ENCODE data around the gene ABR. TPM values are rescaled to one million over a fixed set of nuclear protein-coding genes. Genes with fewer than 3 reads are reported as not detected.

Gene ABR
- total RNA-seq = 138 and 142 TPM in 2 replicates

DNA sequence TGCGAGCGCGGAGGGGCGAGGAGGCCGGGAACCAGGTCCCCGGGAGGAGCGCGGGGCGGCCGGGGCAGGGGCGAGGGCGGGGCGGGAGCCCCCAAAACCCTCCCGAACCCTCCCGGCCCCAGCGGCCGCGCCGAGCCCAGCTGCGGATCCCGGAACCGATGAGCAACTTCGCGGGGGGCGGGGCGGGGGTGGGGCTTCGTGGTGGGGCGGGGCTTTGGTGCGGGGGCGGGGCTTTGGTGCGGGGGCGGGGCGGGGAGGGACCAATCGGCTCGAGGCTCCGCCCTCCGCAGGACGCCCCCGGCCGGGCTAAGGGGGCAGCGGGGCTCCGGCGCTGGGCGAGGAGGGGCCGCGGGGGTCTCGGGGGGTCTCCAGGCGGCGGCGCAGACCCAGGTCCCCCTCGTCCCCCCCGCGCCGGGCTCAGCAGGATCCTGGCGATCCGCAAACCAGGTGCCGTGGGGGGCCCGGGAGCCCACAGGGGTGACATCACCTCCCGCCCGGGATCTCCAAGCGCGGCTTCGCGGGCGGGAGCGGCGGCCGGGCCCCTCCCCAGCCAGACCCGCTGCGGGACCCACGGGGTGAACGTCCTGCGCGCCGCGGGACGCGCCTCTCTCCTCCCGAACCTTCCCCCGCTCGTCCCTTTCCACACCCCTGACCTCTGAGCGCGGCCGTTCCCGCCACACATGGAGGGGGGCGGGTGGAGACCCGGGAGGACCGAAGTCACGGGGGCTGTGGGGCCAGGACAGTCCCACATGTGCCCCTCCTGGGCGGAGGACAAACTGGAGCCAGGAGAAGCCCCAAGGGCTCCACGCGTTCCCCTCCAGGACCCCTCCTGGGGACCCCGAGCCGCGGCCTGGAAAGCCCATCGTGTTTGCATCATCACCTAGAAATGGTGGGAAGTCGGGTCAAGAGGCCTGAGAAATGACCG, at the start of gene ABR:
ABR (minus strand) TSS at position 164 of the 925 bp plus-strand sequence. CDS start 254 bp downstream, outside the sequence.
- intact Hi-C loops (cut with micrococcal nuclease) = no loop called here

DNA sequence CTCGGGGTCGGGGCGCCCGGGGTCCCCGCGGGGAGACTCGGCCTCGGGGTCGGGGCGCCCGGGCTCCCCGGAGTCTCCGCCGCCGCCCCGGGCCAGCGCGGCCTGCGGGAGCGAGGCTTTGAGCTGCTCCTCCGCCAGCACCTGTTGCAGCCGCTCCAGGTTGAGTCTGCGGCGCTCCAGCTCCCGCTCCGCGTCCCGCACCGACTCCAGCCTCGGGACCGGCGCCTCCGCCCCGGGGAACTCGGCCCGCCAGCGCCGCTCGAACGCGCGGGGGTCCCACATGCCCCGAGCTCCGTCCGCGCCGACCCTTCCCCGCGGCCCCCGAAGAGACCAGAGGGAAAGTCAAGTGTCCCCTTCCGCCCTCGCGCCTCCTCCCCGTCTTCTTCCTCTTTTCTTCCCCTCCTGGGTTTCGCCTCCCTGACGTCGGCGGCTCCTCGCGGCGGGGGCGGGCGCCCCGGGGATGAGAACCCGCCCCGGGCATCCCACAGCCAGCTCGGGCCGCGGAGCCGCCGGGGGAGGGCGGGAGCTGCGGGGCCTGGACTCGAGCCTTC, 49.6 kb upstream of the ABR start:
- intact Hi-C loops (cut with micrococcal nuclease) = no loop called here

DNA sequence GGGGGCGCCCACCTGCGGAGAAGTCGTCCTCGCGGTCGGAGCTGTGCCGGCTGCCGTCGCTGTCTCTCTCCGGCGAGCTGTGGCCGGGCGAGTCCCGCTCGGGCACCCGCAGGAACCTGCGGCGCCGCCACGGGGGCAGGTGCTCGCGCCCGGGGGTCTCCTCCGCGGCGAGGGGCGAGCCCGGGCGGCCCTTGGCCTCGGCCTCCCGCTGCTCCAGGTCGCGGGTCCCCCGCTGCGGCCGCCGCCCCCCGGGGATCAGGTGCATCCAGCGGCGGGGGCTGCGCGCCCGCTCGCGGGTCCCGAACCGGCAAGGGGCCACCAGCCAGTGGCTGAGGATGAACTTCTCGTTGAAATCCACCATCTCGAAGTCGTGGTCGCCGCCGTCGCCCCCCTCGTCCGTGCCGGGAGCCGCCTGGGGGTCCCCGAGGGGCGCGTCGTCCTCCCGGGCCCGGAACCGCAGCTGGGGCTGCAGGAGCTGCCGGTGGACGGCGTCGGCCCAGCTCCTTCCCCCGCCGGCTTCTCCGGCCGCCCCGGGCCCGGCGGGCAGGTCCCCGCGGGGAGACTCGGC, 49.1 kb upstream of the ABR start:
- intact Hi-C loops (cut with micrococcal nuclease) = no loop called here

DNA sequence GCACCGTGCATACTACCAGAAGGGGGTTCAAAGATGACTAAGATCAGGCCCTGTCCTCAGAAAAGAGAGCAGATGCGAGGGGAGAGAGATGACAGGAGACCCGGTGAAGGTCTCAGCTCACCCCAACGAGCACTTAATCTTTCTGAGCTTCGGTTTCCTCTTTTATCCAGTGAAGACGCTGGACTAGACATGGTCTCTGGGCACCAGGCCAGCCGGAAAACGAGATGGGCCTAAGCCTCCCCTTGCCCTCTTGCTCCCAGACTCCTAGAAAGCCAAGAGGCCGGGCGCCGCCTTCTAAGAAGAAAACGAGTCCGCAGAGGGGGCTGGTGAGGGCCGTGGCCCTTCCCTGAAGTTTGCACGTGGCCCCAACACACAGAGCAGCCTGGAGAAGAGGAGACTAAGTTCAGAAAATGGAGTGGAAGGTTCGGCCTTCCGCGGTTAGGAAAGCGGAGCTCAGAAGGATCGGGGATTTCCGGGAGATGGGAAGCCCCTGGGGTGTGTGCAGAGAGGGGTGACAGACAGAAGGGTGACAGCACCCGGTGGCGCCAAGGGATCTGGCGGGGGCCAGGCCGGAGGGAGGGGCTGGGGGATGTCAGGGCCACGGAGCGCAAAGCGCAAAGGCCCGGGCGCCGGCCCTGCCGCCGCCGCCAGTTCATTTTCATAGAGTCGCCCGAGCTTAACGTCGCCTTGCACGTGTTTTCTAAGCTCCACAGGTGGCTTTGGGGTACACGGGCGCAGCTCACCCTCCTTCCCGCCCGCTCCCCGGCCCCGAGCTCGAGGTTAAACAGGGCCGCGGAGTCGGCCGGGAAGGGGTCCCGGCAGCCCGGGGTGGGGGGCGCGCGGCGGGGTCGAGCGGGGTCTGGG, 48.4 kb upstream of the ABR start:
- intact Hi-C loops (cut with micrococcal nuclease) = no loop called here

GRCh38 chr17:1227365-1227764, 47.6 kb upstream of the ABR start:
- intact Hi-C loops (cut with micrococcal nuclease) = no loop called here

DNA sequence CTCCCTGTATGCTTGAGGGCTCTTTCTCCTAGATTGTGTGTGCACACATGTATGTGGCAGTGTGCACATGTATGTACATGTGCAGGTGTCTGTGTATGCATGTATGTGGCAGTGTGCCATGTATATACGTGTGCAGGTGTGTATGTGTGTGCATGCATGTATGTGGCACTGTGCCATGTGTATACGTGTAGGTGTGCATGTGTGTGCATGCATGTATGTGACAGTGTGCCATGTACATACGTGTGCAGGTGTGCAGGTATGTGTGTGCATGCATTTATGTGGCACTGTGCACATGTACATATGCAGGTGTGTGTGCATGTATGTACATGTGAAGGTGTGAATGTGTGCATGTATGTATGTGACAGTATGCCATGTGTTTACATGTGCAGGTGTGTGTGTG, 46.5 kb upstream of the ABR start:
- intact Hi-C loops (cut with micrococcal nuclease) = no loop called here

DNA sequence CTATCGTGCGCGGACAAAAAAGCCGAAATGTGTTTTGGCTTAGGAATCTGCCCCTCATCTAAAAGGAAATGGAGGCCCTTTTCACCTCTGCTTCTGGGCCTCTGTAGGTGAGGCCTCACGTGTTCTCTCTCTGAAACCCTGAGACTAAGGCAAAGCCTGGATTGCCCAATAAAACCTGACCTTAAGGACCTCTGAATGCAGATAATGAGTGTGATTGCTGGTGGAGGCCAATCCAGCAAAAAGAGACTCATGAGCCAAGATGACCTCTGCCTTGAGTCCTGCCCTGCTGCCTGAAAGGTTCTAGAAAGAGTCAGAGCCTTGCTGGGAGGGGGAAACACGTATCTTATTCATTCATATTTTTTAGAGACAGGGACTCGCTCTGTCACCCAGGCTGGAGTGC, 44.5 kb upstream of the ABR start:
- intact Hi-C loops (cut with micrococcal nuclease) = no loop called here

DNA sequence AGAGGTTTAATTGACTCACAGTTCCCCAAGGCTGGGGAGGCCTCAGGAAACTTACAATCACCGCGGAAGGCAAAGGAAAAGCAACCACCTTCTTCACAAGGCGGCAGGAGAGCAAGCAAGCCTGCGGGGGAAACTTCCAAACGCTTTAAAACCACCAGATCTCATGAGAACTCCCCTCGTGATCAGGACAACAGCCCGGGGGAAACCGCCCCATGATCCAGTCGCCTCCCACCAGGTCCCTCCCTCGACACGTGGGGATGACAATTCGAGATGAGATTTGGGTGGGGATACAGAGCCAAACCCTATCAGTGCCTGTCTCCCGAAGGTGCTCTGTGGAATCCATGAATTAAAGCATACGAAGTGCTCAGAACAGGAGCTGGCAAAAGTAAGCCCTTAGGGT, 43.9 kb upstream of the ABR start:
- intact Hi-C loops (cut with micrococcal nuclease) = no loop called here

DNA sequence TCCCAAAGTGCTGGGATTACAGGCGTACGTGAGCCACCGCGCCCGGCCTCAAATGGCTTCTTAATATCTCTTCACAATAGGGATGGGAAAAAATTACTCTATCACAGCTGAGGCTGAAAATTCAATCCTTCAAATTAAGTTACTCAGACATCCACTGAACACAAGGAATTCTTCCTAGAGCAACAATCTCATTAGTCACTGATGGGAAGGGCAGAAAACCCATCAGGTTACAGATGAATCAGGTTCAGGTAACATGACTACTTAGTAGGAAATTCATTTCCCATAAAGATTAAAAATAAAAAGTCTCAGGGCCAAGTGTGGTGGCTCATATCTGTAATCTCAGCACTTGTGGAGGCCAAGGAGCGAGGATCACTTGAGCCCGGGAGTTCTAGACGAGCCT, 42.5 kb upstream of the ABR start:
- intact Hi-C loops (cut with micrococcal nuclease) = no loop called here

DNA sequence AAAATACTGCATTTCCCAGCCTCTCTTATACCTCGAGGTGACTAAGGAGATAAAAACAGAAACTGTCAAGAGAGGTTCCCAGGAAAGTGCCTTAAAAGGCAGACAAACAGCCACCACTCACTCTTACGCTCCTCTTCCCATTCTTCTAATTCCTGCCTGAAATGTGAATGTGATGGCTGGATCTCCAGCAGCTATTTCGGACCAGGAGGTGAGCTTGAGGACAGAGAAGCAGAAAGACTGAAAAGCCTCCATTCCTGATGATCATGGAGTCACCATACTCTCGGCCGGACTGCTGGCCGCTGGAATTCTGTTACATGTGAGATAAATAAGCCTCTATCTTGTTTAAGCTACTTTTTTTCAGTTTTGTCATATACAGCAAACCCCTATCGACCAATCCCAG, 41.4 kb upstream of the ABR start:
- intact Hi-C loops (cut with micrococcal nuclease) = no loop called here

DNA sequence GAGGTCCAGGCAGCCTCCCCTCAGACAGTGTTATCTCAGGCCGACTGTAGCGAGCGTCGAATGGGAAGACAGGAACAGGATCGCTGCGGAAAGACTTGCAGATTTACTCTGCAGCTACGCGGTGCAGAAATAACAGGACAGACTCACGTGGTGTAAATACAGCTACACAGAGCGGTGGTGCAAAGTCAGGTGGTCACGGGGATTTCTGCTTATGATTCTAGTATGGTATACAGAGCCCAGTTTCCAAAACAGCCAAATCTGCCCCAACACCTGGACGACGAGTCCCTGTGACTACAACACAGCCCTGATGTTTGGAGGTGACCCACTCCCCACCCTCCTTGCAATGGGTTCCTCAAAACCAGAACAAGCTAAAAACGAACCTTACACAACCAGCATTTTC, 40.6 kb upstream of the ABR start:
- intact Hi-C loops (cut with micrococcal nuclease) = no loop called here

- intact Hi-C loops (cut with micrococcal nuclease) = no loop called here
These were observed 37.3 kb upstream of the ABR start for GRCh38 chr17:1217089-1217385.

GRCh38 chr17:1216217-1217088, 36.7 kb upstream of the ABR start:
- intact Hi-C loops (cut with micrococcal nuclease) = no loop called here

GRCh38 chr17:1212946-1213345, 33.2 kb upstream of the ABR start:
- intact Hi-C loops (cut with micrococcal nuclease) = no loop called here

DNA sequence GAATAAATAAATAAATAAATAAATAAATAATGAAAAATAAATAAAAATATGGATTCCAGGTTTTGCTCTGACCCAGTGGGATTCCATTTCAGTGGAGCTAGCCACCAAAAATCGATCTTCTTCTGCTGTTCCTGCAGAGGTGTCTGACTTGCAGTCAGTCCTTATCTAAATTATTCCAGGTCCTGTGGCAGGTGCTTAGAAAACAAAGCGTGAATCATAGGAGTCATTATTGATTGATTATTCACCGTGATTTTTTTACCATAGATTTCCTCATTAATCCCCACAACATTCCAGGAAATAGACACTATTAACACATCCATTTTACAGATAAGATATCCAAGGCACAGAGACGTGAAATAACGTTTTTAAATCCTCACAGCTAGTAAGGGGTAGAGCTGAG, 31.5 kb upstream of the ABR start:
- intact Hi-C loops (cut with micrococcal nuclease) = no loop called here

GRCh38 chr17:1208966-1209365, 29.2 kb upstream of the ABR start:
- intact Hi-C loops (cut with micrococcal nuclease) = no loop called here

GRCh38 chr17:1206026-1206777, 26.4 kb upstream of the ABR start:
- intact Hi-C loops (cut with micrococcal nuclease) = no loop called here

DNA sequence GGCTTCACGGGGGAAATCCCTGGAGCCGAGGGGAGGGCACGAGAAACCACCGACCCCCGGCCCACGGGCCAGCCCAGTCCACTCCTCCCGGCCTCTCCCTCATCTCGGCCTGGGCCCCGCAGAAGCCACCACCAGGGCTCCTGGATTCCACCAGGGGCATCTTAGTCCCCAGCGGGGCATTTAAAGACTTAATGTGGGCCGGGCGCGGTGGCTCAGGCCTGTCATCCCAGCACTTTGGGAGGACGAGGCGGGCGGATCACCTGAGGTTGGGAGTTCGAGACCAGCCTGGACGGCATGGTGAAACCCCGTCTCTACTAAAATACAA, 24.1 kb upstream of the ABR start:
- intact Hi-C loops (cut with micrococcal nuclease) = loop anchor here (5.0 kb wide), 1 partner anchor 443 kb away; the partner anchor contains the start of genes RILP and SCARF1

- intact Hi-C loops (cut with micrococcal nuclease) = loop anchor here (5.0 kb wide), 1 partner anchor 444 kb away; the partner anchor contains the start of genes RILP and SCARF1
These were observed 23.6 kb upstream of the ABR start for GRCh38 chr17:1203111-1203966.
